SU-DHL-6 (cell line): ENCODE measurements around the gene CFAP298.

Source experiments
- H2AFZ ChIP-seq: fragments of 200-600 bp; sonication (generic); 2 replicates; pipeline ENCODE4 v1.6.1; 2014; ENCODE audit warnings: low read depth, mild to moderate bottlenecking, moderate library complexity, mixed read lengths, antibody characterized with exemption, low read length; ENCODE audit not compliant: severe bottlenecking
- H3F3A ChIP-seq: fragments of 200-600 bp; shearing (Covaris generic); 2 replicates; pipeline ENCODE4 v1.6.0; 2016; ENCODE audit warnings: antibody characterized with exemption, mild to moderate bottlenecking; ENCODE audit not compliant: insufficient read depth
- H3K27ac ChIP-seq: fragments of 200-600 bp; sonication (generic); 2 replicates; pipeline ENCODE4 v1.5.1; 2016; ENCODE audit warnings: low read depth, mild to moderate bottlenecking, low read length, moderate library complexity, mixed read lengths
- H3K27me3 ChIP-seq: fragments of 200-600 bp; sonication (generic), shearing (Covaris generic); 2 replicates; pipeline ENCODE4 v1.6.0; 2014; ENCODE audit warnings: mild to moderate bottlenecking, low read length
- H3K36me3 ChIP-seq: fragments of 200-600 bp; sonication (generic); 2 replicates; pipeline ENCODE4 v1.6.1; 2014; ENCODE audit warnings: mild to moderate bottlenecking, low read length, mixed read lengths
- H3K4me2 ChIP-seq: fragments of 300-600, 200-600 bp; shearing (Covaris generic), sonication (generic); 2 replicates; pipeline ENCODE4 v1.6.0; 2014; ENCODE audit warnings: low read length, low read depth, mild to moderate bottlenecking; ENCODE audit not compliant: poor library complexity, severe bottlenecking
- H3K4me3 ChIP-seq: fragments of 200-600 bp; sonication (generic); 2 replicates; pipeline ENCODE4 v1.5.1; 2014; ENCODE audit warnings: antibody characterized with exemption, low read length, mild to moderate bottlenecking, mixed read lengths; ENCODE audit not compliant: insufficient read depth, poor library complexity, severe bottlenecking
- H3K79me2 ChIP-seq: fragments of 200-600 bp; sonication (generic); 2 replicates; pipeline ENCODE4 v1.6.1; 2014; ENCODE audit warnings: mild to moderate bottlenecking, low read length, moderate library complexity; ENCODE audit not compliant: insufficient read depth
- H3K9ac ChIP-seq: fragments of 200-600 bp; sonication (generic); 2 replicates; pipeline ENCODE4 v1.7.0; 2014; ENCODE audit warnings: mild to moderate bottlenecking, low read length
- H3K9me2 ChIP-seq: fragments of 200-600 bp; sonication (generic); replicated peaks from 2 replicates; pipeline ENCODE4 v1.6.1; 2014; ENCODE audit warnings: low read length; ENCODE audit not compliant: insufficient read depth
- H3K9me3 ChIP-seq: fragments of 200-600 bp; sonication (generic); 2 replicates; pipeline ENCODE4 v1.6.1; 2014; ENCODE audit warnings: low read length, mixed read lengths; ENCODE audit not compliant: insufficient read depth
- H4K20me1 ChIP-seq: fragments of 200-600 bp; sonication (generic); 2 replicates; pipeline ENCODE4 v1.6.1; 2014; ENCODE audit warnings: low read depth, mild to moderate bottlenecking, antibody characterized with exemption, low read length, moderate library complexity, mixed read lengths
- EZH2phosphoT487 ChIP-seq: fragments of 200-600 bp; sonication (generic), shearing (Covaris generic); conservative IDR thresholded peaks from 2 replicates; pipeline ENCODE4 v1.6.1; 2018; ENCODE audit warnings: mild to moderate bottlenecking, antibody characterized with exemption, low read length, moderate library complexity, mixed read lengths
- TF ChIP-seq, protein P1 (sequence below): fragments of 200-600 bp; sonication (generic); IDR thresholded peaks from one replicate; pipeline ENCODE4 v1.5.1; 2017; ENCODE audit warnings: antibody characterized with exemption, mild to moderate bottlenecking, low read length, moderate library complexity; ENCODE audit not compliant: insufficient read depth, poor library complexity, severe bottlenecking

CFAP298 gene

DNA sequence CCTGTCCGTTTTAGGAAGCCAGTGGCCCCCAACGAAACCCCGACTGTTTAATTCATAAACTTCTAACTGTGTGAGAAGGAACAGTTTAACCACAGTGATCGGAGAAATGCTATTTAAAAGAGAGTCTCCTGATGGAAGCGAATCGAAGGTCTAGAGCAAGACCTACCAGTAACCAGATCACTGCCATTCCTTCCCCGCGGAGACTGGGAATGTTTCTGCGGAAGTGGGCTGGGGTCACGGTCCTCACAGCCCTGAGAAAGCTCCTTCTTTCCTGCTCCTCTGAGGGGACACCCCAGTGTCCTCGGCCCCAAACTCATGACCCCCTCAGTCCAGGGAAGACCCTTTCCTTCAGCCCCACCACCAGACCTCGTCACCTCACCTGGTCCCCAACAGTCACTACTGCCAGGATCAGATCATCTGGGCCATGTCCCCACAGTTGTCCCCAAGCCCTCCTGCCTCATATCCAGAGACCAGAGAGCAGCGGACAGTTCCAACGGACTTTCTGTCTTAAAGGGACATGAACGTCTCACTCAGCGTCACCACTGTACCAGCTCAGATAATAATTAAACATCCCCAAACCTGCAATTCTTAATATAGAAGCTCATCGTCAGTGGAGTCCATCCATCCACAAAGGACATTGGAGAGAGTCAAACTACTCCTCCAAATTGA, 27.0 kb downstream of the CFAP298 start, which contains the start of gene TCP10L:
TCP10L (minus strand) TSS at position 482 of the 669 bp plus-strand sequence. CDS start 1,219 bp downstream, outside the sequence.
- H3F3A ChIP-seq = no peaks in the 10 kb centered on the region

GRCh38 chr21:32584472-32584871, 27.7 kb downstream of the CFAP298 start:
- H3K27ac ChIP-seq = no peak overlapping the region
- H3K9ac ChIP-seq = no peak overlapping the region
- no peaks in the 10 kb centered on the region for H3K79me2 ChIP-seq
- H3K27me3 ChIP-seq = no peaks in the 10 kb centered on the region
- H4K20me1 ChIP-seq = no peaks in the 10 kb centered on the region
- H3K36me3 ChIP-seq = no peaks in the 10 kb centered on the region
- no peak overlapping the region for H3K4me3 ChIP-seq
- H3K4me2 ChIP-seq = no peak overlapping the region
- TF ChIP-seq EZH2phosphoT487 = no peak
- TF ChIP-seq, protein P1, sequence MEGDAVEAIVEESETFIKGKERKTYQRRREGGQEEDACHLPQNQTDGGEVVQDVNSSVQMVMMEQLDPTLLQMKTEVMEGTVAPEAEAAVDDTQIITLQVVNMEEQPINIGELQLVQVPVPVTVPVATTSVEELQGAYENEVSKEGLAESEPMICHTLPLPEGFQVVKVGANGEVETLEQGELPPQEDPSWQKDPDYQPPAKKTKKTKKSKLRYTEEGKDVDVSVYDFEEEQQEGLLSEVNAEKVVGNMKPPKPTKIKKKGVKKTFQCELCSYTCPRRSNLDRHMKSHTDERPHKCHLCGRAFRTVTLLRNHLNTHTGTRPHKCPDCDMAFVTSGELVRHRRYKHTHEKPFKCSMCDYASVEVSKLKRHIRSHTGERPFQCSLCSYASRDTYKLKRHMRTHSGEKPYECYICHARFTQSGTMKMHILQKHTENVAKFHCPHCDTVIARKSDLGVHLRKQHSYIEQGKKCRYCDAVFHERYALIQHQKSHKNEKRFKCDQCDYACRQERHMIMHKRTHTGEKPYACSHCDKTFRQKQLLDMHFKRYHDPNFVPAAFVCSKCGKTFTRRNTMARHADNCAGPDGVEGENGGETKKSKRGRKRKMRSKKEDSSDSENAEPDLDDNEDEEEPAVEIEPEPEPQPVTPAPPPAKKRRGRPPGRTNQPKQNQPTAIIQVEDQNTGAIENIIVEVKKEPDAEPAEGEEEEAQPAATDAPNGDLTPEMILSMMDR = no peak
- H2AFZ ChIP-seq = no peak overlapping the region
- no peaks in the 10 kb centered on the region for H3K9me3 ChIP-seq
- no peaks in the 10 kb centered on the region for H3F3A ChIP-seq
- no peaks in the 10 kb centered on the region for H3K9me2 ChIP-seq

More for the DNA sequence above, 27.0 kb downstream of the CFAP298 start, which contains the start of gene TCP10L:
- Histone ChIP-seq H4K20me1 (no peaks in the 10 kb centered on the region), H3K27me3 (no peaks in the 10 kb centered on the region), H3K4me3 (no peak within 1 kb of the TSS), H3K36me3 (no peaks in the 10 kb centered on the region), H3K9ac (no peak within 1 kb of the TSS), H2AFZ (no peak within 1 kb of the TSS), H3K27ac (no peak within 1 kb of the TSS), H3K4me2 (no peak within 1 kb of the TSS), H3K9me2 (no peaks in the 10 kb centered on the region), H3K79me2 (no peaks in the 10 kb centered on the region), H3K9me3 (no peaks in the 10 kb centered on the region)
- no peak for TF ChIP-seq EZH2phosphoT487
- TF ChIP-seq, protein P1 = no peak

DNA sequence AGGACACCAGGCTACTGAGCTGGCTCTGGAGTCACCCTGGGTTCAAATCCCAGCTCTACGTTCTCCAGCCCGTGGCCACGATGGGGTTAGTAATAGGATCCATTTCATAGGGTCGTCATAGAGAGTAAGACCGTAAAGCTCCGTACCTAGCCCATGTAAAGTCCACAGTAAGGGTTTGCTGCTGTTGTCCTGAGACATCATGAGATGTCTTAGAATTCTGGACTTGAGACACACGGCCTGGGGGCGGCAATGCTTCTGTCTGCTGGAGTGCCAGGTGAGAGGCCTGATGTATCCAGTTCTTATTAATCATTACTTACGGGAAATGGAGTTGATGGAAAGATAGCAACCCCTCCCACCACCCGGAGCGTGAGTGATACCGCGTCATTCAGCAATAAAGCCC, 30.4 kb downstream of the CFAP298 start:
- H3K4me2 ChIP-seq = no peak overlapping the region
- no peaks in the 10 kb centered on the region for H3K36me3 ChIP-seq
- no peak overlapping the region for H3K9ac ChIP-seq
- H3K27ac ChIP-seq = no peak overlapping the region
- TF ChIP-seq, protein P1 = no peak
- H4K20me1 ChIP-seq = no peaks in the 10 kb centered on the region
- H3F3A ChIP-seq = no peaks in the 10 kb centered on the region
- no peak overlapping the region for H2AFZ ChIP-seq
- H3K27me3 ChIP-seq = no peaks in the 10 kb centered on the region
- no peaks in the 10 kb centered on the region for H3K9me3 ChIP-seq
- H3K79me2 ChIP-seq = no peaks in the 10 kb centered on the region
- no peaks in the 10 kb centered on the region for H3K9me2 ChIP-seq
- no peak overlapping the region for H3K4me3 ChIP-seq
